ENCODE results near the gene PLA2G4A.

PLA2G4A gene

DNA sequence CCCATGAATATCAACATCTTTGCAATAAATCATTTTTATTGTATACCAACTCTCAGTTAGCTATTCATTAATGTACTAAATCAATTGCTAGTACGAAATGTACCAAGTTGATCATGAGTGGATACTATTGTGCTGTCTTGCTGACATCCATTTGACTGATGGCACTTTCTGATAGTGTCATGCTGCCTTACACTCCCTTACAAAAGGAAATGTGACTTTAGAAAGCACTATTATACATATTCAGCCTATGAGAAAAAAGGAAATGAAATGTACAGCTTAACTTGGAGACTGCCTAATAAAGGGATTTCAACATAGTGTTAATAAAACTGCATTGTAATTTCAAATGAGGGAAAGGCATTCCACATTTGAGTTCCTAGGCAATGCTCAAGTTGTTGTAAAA is 52.2 kb downstream of the PLA2G4A start:
- H3K4me1 ChIP-seq, result no peaks in the 10 kb centered on the region
- H3K27me3 ChIP-seq, result no peaks in the 10 kb centered on the region
- no peak for DNase-seq
- H3K4me3 ChIP-seq (ENCODE audit: low read depth, low read length), result no peak overlapping the region
- no peaks in the 10 kb centered on the region for H3K36me3 ChIP-seq
- no peaks in the 10 kb centered on the region for H3K9me3 ChIP-seq
- no peak for TF ChIP-seq CTCF (IDR thresholded peaks at IDR 0.05; ENCODE audit: low read depth, low read length)

- no peak for TF ChIP-seq CTCF (IDR thresholded peaks at IDR 0.05; ENCODE audit: low read depth, low read length)
- DNase-seq, result no peak
- H3K36me3 ChIP-seq, result no peaks in the 10 kb centered on the region
- H3K4me3 ChIP-seq (ENCODE audit: low read depth, low read length), result no peak overlapping the region
- H3K4me1 ChIP-seq, result no peaks in the 10 kb centered on the region
- 0 out of 2 replicates have a peak, but pooled peaks cover under 1% of the 10 kb centered on the region for H3K27me3 ChIP-seq
- no peaks in the 10 kb centered on the region for H3K9me3 ChIP-seq
These were observed 53.8 kb downstream of the PLA2G4A start for GRCh38 chr1:186882372-186883134.

DNA sequence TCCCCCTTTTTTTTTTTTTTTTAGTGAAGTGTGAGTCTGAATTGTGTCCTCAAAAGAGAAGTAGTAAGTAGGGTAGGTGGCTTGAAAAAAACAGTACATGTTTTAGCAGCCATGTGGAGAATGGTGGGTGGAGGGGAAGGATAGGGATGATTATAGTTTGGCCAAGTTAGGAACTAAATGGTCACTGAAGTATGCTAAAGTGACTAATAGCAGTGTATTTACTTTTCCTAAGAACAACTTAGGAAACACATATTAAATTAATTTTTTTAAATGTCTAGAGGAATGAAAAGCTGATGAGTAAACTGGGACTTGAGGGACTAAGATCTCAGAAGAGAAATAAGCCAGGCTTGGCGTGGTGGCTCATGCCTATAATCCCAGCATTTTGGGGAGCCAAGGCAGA is 55.5 kb downstream of the PLA2G4A start:
- Histone ChIP-seq H3K9me3 (no peaks in the 10 kb centered on the region), H3K4me3 (ENCODE audit: low read depth, low read length) (no peak overlapping the region), H3K4me1 (no peaks in the 10 kb centered on the region), H3K36me3 (no peaks in the 10 kb centered on the region), H3K27me3 (peaks cover 3% of the 10 kb centered on the region; the same call in 1 of the 2 replicates)
- TF ChIP-seq CTCF (IDR thresholded peaks at IDR 0.05; ENCODE audit: low read depth, low read length), result no peak
- no peak for DNase-seq

GRCh38 chr1:186887203-186887602 is 58.5 kb downstream of the PLA2G4A start:
- Histone ChIP-seq H3K27me3 (peaks cover 3% of the 10 kb centered on the region; the same call in 1 of the 2 replicates), H3K36me3 (no peaks in the 10 kb centered on the region), H3K4me3 (ENCODE audit: low read depth, low read length) (no peak overlapping the region), H3K9me3 (no peaks in the 10 kb centered on the region), H3K4me1 (no peaks in the 10 kb centered on the region)
- DNase-seq, result no peak
- no peak for TF ChIP-seq CTCF (IDR thresholded peaks at IDR 0.05; ENCODE audit: low read depth, low read length)

DNA sequence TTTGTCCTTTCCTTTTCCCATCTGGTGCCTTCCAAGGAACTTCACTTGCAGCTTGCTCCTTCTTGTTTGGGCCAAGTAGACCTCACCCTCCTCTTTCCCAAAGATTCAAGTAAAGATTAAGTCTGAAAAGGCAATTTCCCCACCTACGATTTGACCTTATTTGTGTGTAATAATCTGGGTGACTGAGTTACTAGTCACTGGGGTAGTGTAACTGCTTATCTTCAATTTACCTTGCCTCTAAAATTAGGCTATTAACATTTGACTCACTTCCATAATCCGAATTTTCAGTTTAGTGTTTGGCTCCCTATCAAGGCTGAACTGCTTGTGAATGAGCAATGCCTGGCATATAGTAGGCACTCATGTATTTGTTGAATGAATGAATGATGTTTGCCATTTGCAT is 59.6 kb downstream of the PLA2G4A start:
- H3K4me3 ChIP-seq (ENCODE audit: low read depth, low read length), result no peak overlapping the region
- H3K36me3 ChIP-seq, result no peaks in the 10 kb centered on the region
- H3K27me3 ChIP-seq, result peaks cover 3% of the 10 kb centered on the region; the same call in 1 of the 2 replicates
- no peaks in the 10 kb centered on the region for H3K4me1 ChIP-seq
- DNase-seq, result no peak
- TF ChIP-seq CTCF (IDR thresholded peaks at IDR 0.05; ENCODE audit: low read depth, low read length), result no peak
- no peaks in the 10 kb centered on the region for H3K9me3 ChIP-seq

DNA sequence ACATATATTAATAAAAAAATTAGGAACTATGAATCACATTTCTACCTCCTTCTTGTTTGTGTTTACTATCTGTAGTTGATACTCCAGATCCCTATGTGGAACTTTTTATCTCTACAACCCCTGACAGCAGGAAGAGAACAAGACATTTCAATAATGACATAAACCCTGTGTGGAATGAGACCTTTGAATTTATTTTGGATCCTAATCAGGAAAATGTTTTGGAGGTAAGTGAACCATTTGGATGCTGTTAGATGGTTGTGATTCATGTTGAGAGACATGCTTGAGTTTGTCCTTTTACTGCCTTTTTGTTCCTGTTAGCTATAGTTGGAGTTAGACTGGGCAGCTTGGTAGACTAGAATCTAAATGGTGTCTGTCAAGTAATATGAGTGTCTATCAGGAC is 64.2 kb downstream of the PLA2G4A start:
- H3K4me1 ChIP-seq, result no peaks in the 10 kb centered on the region
- DNase-seq, result no peak
- H3K9me3 ChIP-seq, result no peaks in the 10 kb centered on the region
- no peak for TF ChIP-seq CTCF (IDR thresholded peaks at IDR 0.05; ENCODE audit: low read depth, low read length)
- H3K36me3 ChIP-seq, result no peaks in the 10 kb centered on the region
- H3K4me3 ChIP-seq (ENCODE audit: low read depth, low read length), result no peak overlapping the region
- no peaks in the 10 kb centered on the region; the same call in 1 of the 2 replicates for H3K27me3 ChIP-seq
